GM23338 (cell line): ENCODE results near the gene KANK3. TPM values are rescaled to one million over a fixed set of nuclear protein-coding genes. Genes with fewer than 3 reads are reported as not detected.

Source experiments
- ATAC-seq: fragments of 200-7000 bp; cut with Tn5 transposase; 3 replicates; pipeline ENCODE4 v1.9.1; 2020
- DNase-seq: peaks from one replicate; pipeline ENCODE4 v3.0.0-alpha.2; 2015; ENCODE audit warnings: low spot score
- H2AFZ ChIP-seq: fragments of 200-600 bp; sonication (generic); 2 replicates; pipeline ENCODE4 v1.8.0; 2016; ENCODE audit warnings: antibody characterized with exemption, mild to moderate bottlenecking, moderate library complexity
- H3F3A ChIP-seq: fragments of 200-600 bp; sonication (generic); replicated peaks from 2 replicates; pipeline ENCODE4 v1.8.0; 2017; ENCODE audit warnings: antibody characterized with exemption, mixed run types, low read depth
- H3K27ac ChIP-seq: fragments of 200-600 bp; sonication (generic); 2 replicates; pipeline ENCODE4 v1.6.1; 2016; ENCODE audit warnings: low read depth
- H3K27me3 ChIP-seq: fragments of 200-600 bp; sonication (generic); 2 replicates; pipeline ENCODE4 v1.8.0; 2016; ENCODE audit warnings: mild to moderate bottlenecking, mixed run types, moderate library complexity; ENCODE audit not compliant: insufficient read depth
- H3K36me3 ChIP-seq: fragments of 200-600 bp; sonication (generic); 2 replicates; pipeline ENCODE4 v1.8.0; 2016; ENCODE audit warnings: mild to moderate bottlenecking; ENCODE audit not compliant: insufficient read depth
- H3K4me1 ChIP-seq: fragments of 200-600 bp; sonication (generic); 2 replicates; pipeline ENCODE4 v1.8.0; 2016; ENCODE audit warnings: mild to moderate bottlenecking, moderate library complexity; ENCODE audit not compliant: insufficient read depth
- H3K4me2 ChIP-seq: fragments of 200-600 bp; sonication (generic); 2 replicates; pipeline ENCODE4 v1.7.1; 2017; ENCODE audit warnings: mixed run types
- H3K4me3 ChIP-seq: fragments of 200-600 bp; sonication (generic); 2 replicates; pipeline ENCODE4 v1.6.1; 2016; ENCODE audit warnings: mixed run types
- H3K79me2 ChIP-seq: fragments of 200-600 bp; sonication (generic); replicated peaks from 2 replicates; pipeline ENCODE4 v1.8.0; 2017; ENCODE audit warnings: mild to moderate bottlenecking; ENCODE audit not compliant: insufficient read depth
- H3K9me2 ChIP-seq: fragments of 200-600 bp; sonication (generic); 2 replicates; pipeline ENCODE4 v1.8.0; 2017; ENCODE audit not compliant: insufficient read depth
- H4K20me1 ChIP-seq: fragments of 200-600 bp; sonication (generic); replicated peaks from 2 replicates; pipeline ENCODE4 v1.8.0; 2017; ENCODE audit warnings: mild to moderate bottlenecking; ENCODE audit not compliant: insufficient read depth
- H3K27ac Mint-ChIP-seq: 2 replicates; pipeline ENCODE4 v1.8.0; 2020; ENCODE audit warnings: inconsistent platforms, mild to moderate bottlenecking, moderate library complexity, mixed read lengths
- H3K27me3 Mint-ChIP-seq: 3 replicates; pipeline ENCODE4 v1.8.0; 2022; ENCODE audit warnings: low read depth, mild to moderate bottlenecking, moderate library complexity, mixed read lengths, inconsistent platforms; ENCODE audit not compliant: insufficient read depth, poor library complexity
- H3K36me3 Mint-ChIP-seq: 3 replicates; pipeline ENCODE4 v1.8.0; 2021; ENCODE audit warnings: low read depth, mild to moderate bottlenecking, inconsistent platforms, moderate library complexity, mixed read lengths
- H3K4me1 Mint-ChIP-seq: 3 replicates; pipeline ENCODE4 v1.8.0; 2020; ENCODE audit warnings: mild to moderate bottlenecking, inconsistent platforms, mixed read lengths
- H3K4me3 Mint-ChIP-seq: 3 replicates; pipeline ENCODE4 v1.8.0; 2021; ENCODE audit warnings: moderate library complexity, mild to moderate bottlenecking, inconsistent platforms, mixed read lengths
- H3K9me3 Mint-ChIP-seq: 3 replicates; pipeline ENCODE4 v1.8.0; 2020; ENCODE audit warnings: moderate library complexity, mild to moderate bottlenecking, inconsistent platforms, mixed read lengths
- CREB1 ChIP-seq: fragments of 250-450 bp; sonication (Bioruptor Pico); IDR thresholded peaks from 2 replicates; pipeline ENCODE4 v1.5.0; 2020; ENCODE audit warnings: low read depth, mild to moderate bottlenecking, moderate library complexity
- JUNB ChIP-seq: IDR thresholded peaks from one replicate; pipeline ENCODE4 v1.6.1; 2016; ENCODE audit warnings: antibody characterized with exemption; ENCODE audit not compliant: unreplicated experiment
- NANOG ChIP-seq: IDR thresholded peaks from 2 replicates; pipeline ENCODE4 v1.6.1; 2016; ENCODE audit warnings: antibody characterized with exemption, borderline replicate concordance
- POLR2AphosphoS5 ChIP-seq: IDR thresholded peaks from 2 replicates; pipeline ENCODE4 v1.6.1; 2016; ENCODE audit warnings: antibody characterized with exemption, low read depth
- ZNF114 ChIP-seq: fragments of 250-450 bp; sonication (Bioruptor Pico); IDR thresholded peaks from 2 replicates; pipeline ENCODE4 v1.5.0; 2020; ENCODE audit warnings: mild to moderate bottlenecking, moderate library complexity
- polyA plus RNA-seq: library from polyadenylated mRNA; unstranded; fragments of >200 nt; fragmentation: Nextera tagmentation; extraction: Ambion mirVana; gene quantifications from 2 replicates; pipeline ENCODE4 v1.2.1, GENCODE V29; 2016
- total RNA-seq: library from RNA; depleted of rRNA; stranded (reverse); fragments of >200 nt; shearing (Covaris generic); gene quantifications from 2 replicates; pipeline ENCODE4 v1.2.3, GENCODE V29; 2014
- TF ChIP-seq, protein P1 (sequence below), 2 experiments: fragments of 200-600 bp in 1 of 2; sonication (generic) in 1 of 2; conservative IDR thresholded peaks; 2 replicates each; pipeline versions ENCODE4 v1.5.1 to v1.6.1; 2016 to 2017; ENCODE audit warnings: antibody characterized with exemption in 2 of 2, low read depth in 2 of 2, mild to moderate bottlenecking in 2 of 2, moderate library complexity in 1 of 2
- TF ChIP-seq, protein P2 (sequence below): fragments of 250-450 bp; sonication (Bioruptor Pico); IDR thresholded peaks from 2 replicates; pipeline ENCODE4 v1.5.0; 2020; ENCODE audit warnings: mild to moderate bottlenecking, moderate library complexity
- TF ChIP-seq, protein P3 (sequence below): IDR thresholded peaks from 2 replicates; pipeline ENCODE4 v1.6.1; 2016; ENCODE audit warnings: antibody characterized with exemption

KANK3 gene
- total and polyA plus RNA-seq, 2 experiments from 2014 or later, result 2.0 to 9.3 TPM

- peaks cover 37% of the 10 kb centered on the region for H3K36me3 Mint-ChIP-seq
- H3K79me2 ChIP-seq, result peaks cover 33% of the 10 kb centered on the region
- no peaks in the 10 kb centered on the region for H3K9me3 Mint-ChIP-seq
- peak within 1 kb of the TSS; percentile 100 for H3K4me2 ChIP-seq
- DNase-seq, result peak; percentile 98
- H3K27ac Mint-ChIP-seq, result peak within 1 kb of the TSS; percentile 97
- peaks cover 54% of the 10 kb centered on the region for H3F3A ChIP-seq
- H3K4me1 Mint-ChIP-seq, result peaks cover 33% of the 10 kb centered on the region
- no peak within 1 kb of the TSS for H2AFZ ChIP-seq
- no peaks in the 10 kb centered on the region for H3K27me3 ChIP-seq
- peaks cover 7% of the 10 kb centered on the region for H3K36me3 ChIP-seq
- H3K9me2 ChIP-seq, result no peaks in the 10 kb centered on the region
- H3K27me3 Mint-ChIP-seq, result peaks cover 22% of the 10 kb centered on the region
- H3K4me3 Mint-ChIP-seq, result peak within 1 kb of the TSS; percentile 97
- peaks cover 24% of the 10 kb centered on the region for H3K4me1 ChIP-seq
- H4K20me1 ChIP-seq, result peaks cover 24% of the 10 kb centered on the region
- H3K4me3 ChIP-seq, result peak within 1 kb of the TSS; percentile 96
- peak within 1 kb of the TSS; percentile 98 for H3K27ac ChIP-seq
- TF ChIP-seq, protein P1, sequence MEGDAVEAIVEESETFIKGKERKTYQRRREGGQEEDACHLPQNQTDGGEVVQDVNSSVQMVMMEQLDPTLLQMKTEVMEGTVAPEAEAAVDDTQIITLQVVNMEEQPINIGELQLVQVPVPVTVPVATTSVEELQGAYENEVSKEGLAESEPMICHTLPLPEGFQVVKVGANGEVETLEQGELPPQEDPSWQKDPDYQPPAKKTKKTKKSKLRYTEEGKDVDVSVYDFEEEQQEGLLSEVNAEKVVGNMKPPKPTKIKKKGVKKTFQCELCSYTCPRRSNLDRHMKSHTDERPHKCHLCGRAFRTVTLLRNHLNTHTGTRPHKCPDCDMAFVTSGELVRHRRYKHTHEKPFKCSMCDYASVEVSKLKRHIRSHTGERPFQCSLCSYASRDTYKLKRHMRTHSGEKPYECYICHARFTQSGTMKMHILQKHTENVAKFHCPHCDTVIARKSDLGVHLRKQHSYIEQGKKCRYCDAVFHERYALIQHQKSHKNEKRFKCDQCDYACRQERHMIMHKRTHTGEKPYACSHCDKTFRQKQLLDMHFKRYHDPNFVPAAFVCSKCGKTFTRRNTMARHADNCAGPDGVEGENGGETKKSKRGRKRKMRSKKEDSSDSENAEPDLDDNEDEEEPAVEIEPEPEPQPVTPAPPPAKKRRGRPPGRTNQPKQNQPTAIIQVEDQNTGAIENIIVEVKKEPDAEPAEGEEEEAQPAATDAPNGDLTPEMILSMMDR (conservative IDR thresholded peaks at IDR 0.05; ENCODE audit: low read depth in 2 of 2), result peak in 1 of 2 experiments; percentile 30; a peak in 1 of 4 replicates
- TF ChIP-seq POLR2AphosphoS5, result peak; percentile 93
- TF ChIP-seq, protein P2, sequence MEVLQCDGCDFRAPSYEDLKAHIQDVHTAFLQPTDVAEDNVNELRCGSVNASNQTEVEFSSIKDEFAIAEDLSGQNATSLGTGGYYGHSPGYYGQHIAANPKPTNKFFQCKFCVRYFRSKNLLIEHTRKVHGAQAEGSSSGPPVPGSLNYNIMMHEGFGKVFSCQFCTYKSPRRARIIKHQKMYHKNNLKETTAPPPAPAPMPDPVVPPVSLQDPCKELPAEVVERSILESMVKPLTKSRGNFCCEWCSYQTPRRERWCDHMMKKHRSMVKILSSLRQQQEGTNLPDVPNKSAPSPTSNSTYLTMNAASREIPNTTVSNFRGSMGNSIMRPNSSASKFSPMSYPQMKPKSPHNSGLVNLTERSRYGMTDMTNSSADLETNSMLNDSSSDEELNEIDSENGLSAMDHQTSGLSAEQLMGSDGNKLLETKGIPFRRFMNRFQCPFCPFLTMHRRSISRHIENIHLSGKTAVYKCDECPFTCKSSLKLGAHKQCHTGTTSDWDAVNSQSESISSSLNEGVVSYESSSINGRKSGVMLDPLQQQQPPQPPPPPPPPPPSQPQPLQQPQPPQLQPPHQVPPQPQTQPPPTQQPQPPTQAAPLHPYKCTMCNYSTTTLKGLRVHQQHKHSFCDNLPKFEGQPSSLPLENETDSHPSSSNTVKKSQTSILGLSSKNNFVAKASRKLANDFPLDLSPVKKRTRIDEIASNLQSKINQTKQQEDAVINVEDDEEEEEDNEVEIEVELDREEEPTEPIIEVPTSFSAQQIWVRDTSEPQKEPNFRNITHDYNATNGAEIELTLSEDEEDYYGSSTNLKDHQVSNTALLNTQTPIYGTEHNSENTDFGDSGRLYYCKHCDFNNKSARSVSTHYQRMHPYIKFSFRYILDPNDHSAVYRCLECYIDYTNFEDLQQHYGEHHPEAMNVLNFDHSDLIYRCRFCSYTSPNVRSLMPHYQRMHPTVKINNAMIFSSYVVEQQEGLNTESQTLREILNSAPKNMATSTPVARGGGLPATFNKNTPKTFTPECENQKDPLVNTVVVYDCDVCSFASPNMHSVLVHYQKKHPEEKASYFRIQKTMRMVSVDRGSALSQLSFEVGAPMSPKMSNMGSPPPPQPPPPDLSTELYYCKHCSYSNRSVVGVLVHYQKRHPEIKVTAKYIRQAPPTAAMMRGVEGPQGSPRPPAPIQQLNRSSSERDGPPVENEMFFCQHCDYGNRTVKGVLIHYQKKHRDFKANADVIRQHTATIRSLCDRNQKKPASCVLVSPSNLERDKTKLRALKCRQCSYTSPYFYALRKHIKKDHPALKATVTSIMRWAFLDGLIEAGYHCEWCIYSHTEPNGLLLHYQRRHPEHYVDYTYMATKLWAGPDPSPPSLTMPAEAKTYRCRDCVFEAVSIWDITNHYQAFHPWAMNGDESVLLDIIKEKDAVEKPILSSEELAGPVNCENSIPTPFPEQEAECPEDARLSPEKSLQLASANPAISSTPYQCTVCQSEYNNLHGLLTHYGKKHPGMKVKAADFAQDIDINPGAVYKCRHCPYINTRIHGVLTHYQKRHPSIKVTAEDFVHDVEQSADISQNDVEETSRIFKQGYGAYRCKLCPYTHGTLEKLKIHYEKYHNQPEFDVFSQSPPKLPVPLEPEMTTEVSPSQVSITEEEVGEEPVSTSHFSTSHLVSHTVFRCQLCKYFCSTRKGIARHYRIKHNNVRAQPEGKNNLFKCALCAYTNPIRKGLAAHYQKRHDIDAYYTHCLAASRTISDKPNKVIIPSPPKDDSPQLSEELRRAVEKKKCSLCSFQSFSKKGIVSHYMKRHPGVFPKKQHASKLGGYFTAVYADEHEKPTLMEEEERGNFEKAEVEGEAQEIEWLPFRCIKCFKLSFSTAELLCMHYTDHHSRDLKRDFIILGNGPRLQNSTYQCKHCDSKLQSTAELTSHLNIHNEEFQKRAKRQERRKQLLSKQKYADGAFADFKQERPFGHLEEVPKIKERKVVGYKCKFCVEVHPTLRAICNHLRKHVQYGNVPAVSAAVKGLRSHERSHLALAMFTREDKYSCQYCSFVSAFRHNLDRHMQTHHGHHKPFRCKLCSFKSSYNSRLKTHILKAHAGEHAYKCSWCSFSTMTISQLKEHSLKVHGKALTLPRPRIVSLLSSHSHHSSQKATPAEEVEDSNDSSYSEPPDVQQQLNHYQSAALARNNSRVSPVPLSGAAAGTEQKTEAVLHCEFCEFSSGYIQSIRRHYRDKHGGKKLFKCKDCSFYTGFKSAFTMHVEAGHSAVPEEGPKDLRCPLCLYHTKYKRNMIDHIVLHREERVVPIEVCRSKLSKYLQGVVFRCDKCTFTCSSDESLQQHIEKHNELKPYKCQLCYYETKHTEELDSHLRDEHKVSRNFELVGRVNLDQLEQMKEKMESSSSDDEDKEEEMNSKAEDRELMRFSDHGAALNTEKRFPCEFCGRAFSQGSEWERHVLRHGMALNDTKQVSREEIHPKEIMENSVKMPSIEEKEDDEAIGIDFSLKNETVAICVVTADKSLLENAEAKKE (CRISPR knock-in tag), result no peak
- peak; percentile 96 for TF ChIP-seq CREB1 (CRISPR knock-in tag)
- TF ChIP-seq NANOG, result no peak
- peak; percentile 55; the same call in 1 of the 2 replicates for TF ChIP-seq ZNF114 (CRISPR knock-in tag)
- TF ChIP-seq, protein P3, sequence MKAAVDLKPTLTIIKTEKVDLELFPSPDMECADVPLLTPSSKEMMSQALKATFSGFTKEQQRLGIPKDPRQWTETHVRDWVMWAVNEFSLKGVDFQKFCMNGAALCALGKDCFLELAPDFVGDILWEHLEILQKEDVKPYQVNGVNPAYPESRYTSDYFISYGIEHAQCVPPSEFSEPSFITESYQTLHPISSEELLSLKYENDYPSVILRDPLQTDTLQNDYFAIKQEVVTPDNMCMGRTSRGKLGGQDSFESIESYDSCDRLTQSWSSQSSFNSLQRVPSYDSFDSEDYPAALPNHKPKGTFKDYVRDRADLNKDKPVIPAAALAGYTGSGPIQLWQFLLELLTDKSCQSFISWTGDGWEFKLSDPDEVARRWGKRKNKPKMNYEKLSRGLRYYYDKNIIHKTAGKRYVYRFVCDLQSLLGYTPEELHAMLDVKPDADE, result peak; percentile 90
- TF ChIP-seq JUNB, result no peak
- ATAC-seq, result peak; percentile 69
Measured at GRCh38 chr19:8321067-8321985, 21.7 kb downstream of the KANK3 start, which contains the start of the genes NDUFA7 and RPS28. TSS of gene NDUFA7 (minus strand) at chr19:8321375. CDS start at chr19:8321358, 17 bp downstream. TSS of gene RPS28 (plus strand) at chr19:8321496. CDS start at chr19:8321531, 35 bp downstream.
